ENCODE results near the gene ROS1. TPM values are rescaled to one million over a fixed set of nuclear protein-coding genes. Genes with fewer than 3 reads are reported as not detected.

Gene ROS1
- total RNA-seq, 1 donor = 0.18 TPM

DNA sequence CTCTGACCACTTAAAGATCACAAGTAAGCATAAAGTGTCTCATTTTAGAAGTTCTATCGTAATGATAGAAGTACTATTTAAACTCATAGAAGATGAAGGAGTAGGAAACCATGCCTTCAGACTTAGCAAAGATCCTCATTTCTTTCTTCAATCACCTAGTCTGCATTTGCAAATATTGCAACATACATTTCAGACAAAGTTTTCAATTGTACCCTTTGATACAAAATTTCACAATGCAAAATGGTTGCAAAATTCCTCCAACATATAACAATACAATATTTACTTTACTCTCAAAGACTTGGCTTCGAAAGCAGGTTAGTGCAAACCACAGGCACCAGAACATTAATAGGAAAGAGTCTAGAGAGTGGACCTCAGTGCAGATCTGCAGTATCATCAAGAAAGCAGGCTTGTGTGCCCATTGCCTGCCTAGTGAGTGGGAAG is 16.1 kb upstream of the ROS1 start:
- TF ChIP-seq, protein P1, sequence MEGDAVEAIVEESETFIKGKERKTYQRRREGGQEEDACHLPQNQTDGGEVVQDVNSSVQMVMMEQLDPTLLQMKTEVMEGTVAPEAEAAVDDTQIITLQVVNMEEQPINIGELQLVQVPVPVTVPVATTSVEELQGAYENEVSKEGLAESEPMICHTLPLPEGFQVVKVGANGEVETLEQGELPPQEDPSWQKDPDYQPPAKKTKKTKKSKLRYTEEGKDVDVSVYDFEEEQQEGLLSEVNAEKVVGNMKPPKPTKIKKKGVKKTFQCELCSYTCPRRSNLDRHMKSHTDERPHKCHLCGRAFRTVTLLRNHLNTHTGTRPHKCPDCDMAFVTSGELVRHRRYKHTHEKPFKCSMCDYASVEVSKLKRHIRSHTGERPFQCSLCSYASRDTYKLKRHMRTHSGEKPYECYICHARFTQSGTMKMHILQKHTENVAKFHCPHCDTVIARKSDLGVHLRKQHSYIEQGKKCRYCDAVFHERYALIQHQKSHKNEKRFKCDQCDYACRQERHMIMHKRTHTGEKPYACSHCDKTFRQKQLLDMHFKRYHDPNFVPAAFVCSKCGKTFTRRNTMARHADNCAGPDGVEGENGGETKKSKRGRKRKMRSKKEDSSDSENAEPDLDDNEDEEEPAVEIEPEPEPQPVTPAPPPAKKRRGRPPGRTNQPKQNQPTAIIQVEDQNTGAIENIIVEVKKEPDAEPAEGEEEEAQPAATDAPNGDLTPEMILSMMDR (IDR thresholded peaks at IDR 0.05; ENCODE audit: insufficient read depth, low read length) = no peak
- DNase-seq (ENCODE audit: low read depth) = peak; percentile 88
- no peak overlapping the region for H3K4me3 ChIP-seq (ENCODE audit: low read depth, low read length)

DNA sequence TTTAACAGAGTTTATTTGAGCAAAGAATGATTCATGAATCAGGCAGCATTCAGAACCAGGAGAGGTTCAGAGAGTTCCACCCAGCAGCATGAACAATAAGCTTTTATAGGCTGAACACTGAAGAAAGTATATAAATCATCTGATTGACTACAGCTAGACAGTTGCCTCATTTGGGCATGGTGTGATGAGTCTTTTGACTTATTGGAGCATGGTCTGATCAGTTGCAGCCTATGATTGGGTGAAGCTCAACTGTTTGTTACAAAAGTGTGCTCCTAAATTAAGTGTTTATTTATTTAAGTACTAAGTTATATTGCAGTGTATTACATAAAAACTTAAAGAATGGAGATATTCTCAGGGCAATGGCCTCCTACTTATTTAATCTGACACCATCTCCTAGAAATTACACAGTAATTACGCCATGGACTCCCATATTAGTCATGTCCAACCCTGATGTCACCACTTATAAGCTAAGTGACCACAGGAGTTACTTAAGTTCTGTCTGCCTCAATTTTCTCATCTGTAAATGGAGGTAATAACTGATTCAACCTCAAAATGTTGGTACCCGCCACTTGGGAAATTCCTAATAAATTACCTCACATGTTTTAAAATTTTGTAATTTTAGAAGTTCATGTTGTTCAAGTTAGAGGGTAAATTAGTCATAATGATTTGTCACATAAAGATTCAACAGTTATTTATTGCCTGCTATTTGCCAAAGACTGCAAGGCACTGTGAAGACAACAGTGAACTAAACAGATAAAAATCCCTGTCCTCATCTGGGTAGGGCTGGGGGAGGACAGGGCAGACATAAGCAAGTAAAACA is 15.2 kb upstream of the ROS1 start:
- TF ChIP-seq, protein P1 (IDR thresholded peaks at IDR 0.05; ENCODE audit: insufficient read depth, low read length) = no peak
- H3K4me3 ChIP-seq (ENCODE audit: low read depth, low read length) = no peak overlapping the region
- peak; percentile 78 for DNase-seq (ENCODE audit: low read depth)

- TF ChIP-seq, protein P1 (IDR thresholded peaks at IDR 0.05; ENCODE audit: insufficient read depth, low read length) = no peak
- H3K4me3 ChIP-seq (ENCODE audit: low read depth, low read length) = no peak overlapping the region
- DNase-seq (ENCODE audit: low read depth) = no peak
Observed at GRCh38 chr6:117432273-117432672, 6.5 kb upstream of the ROS1 start.

DNA sequence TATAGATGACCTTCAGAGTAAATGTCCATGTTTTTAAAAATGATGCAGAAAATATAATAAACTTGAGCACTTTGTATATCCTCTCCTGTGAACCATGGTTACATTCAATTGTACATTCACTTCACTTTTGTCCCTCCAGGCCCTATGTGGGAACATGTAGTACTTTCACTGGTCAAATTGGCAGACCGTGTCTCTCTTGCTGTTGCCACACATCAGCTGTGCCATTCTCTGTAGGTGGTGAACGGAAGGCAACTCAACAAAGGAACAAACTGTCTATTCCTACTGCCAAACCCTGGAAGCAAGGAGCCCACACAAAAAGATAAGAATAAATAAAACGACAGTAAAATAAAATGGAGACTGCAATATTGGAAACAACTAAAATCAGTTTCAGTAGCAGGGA is 2.0 kb downstream of the ROS1 start:
- DNase-seq (ENCODE audit: low read depth) = no peak
- no peak overlapping the region for H3K4me3 ChIP-seq (ENCODE audit: low read depth, low read length)
- TF ChIP-seq, protein P1 (IDR thresholded peaks at IDR 0.05; ENCODE audit: insufficient read depth, low read length) = no peak

DNA sequence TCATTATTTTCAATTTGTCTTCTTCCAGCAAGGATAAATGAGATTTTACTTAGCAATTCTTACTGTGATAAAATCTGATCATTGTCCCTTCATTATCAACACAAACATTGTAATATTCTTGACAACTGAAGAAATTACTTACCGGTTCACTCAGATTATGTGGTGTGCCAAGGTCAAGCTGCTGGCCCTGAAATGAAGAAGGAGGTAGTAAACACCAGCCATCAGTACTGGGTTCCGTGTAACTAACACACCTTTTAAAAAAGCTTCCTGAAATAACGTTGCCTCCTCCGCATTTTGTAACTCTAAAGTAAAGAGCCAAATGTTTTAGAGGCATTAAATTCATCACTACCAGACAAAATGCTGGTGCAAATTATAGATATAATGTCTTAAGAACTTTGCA is 7.4 kb downstream of the ROS1 start:
- H3K4me3 ChIP-seq (ENCODE audit: low read depth, low read length) = no peak overlapping the region
- TF ChIP-seq, protein P1 (IDR thresholded peaks at IDR 0.05; ENCODE audit: insufficient read depth, low read length) = no peak
- DNase-seq (ENCODE audit: low read depth) = no peak

GRCh38 chr6:117417851-117418250 is 7.9 kb downstream of the ROS1 start:
- DNase-seq (ENCODE audit: low read depth) = no peak
- H3K4me3 ChIP-seq (ENCODE audit: low read depth, low read length) = no peak overlapping the region
- TF ChIP-seq, protein P1 (IDR thresholded peaks at IDR 0.05; ENCODE audit: insufficient read depth, low read length) = no peak
